Small intestine (tissue), 7 donors: ENCODE data around the gene ACYP2. TPM values are rescaled to one million over a fixed set of nuclear protein-coding genes. Genes with fewer than 3 reads are reported as not detected.
"Not testable (repeated sequence)": the region's sequence is repeated elsewhere in the genome, so short reads cannot be mapped to it uniquely, and the experiment has no call there.

Experiments
- DNase-seq, 2 donors: peaks; one replicate each; pipeline versions ENCODE4 v3.0.0 to v3.0.0-alpha.2; 2013
- FAIRE-seq: peaks from 2 replicates; lab custom pipeline; 2012; peaks lifted over from hg19 to GRCh38; lab: Jason Lieb, UNC
- H3K27ac ChIP-seq, 3 donors: one replicate each; pipeline ENCODE4 v1.5.1; 2013; ENCODE audit warnings: low read length in 2 of 3, mild to moderate bottlenecking in 2 of 3, control low read depth in 1 of 3, inconsistent platforms in 1 of 3, low read depth in 1 of 3, moderate library complexity in 1 of 3
- H3K27me3 ChIP-seq, 3 donors: one replicate each; pipeline ENCODE4 v1.6.1; 2013; ENCODE audit warnings: low read length in 3 of 3, inconsistent platforms in 1 of 3; ENCODE audit not compliant: control insufficient read depth in 3 of 3, insufficient read depth in 3 of 3
- H3K36me3 ChIP-seq, 3 donors: one replicate each; pipeline ENCODE4 v1.6.1; 2013; ENCODE audit warnings: low read length in 3 of 3, inconsistent platforms in 1 of 3, low read depth in 1 of 3, mild to moderate bottlenecking in 1 of 3, moderate library complexity in 1 of 3; ENCODE audit not compliant: control insufficient read depth in 3 of 3, insufficient read depth in 2 of 3
- H3K4me1 ChIP-seq, 3 donors: one replicate each; pipeline ENCODE4 v1.6.1; 2013; ENCODE audit warnings: low read length in 2 of 3, inconsistent platforms in 1 of 3, low read depth in 1 of 3, mild to moderate bottlenecking in 1 of 3, moderate library complexity in 1 of 3; ENCODE audit not compliant: control insufficient read depth in 3 of 3, insufficient read depth in 2 of 3
- H3K4me3 ChIP-seq, 3 donors: one replicate each; pipeline ENCODE4 v1.5.1; 2013; ENCODE audit warnings: low read length in 3 of 3, control low read depth in 1 of 3, inconsistent platforms in 1 of 3, low read depth in 1 of 3, mild to moderate bottlenecking in 1 of 3, moderate library complexity in 1 of 3
- H3K9me3 ChIP-seq, 2 donors: one replicate each; pipeline ENCODE4 v1.6.1; 2013; ENCODE audit warnings: low read depth in 1 of 2, low read length in 1 of 2; ENCODE audit not compliant: control insufficient read depth in 2 of 2, insufficient read depth in 1 of 2
- WGBS, 3 donors: extraction: QIAGEN DNeasy Blood & Tissue Kit; methylation state at CpG; one replicate each; pipeline ENCODE4 v1.1.7; 2013; 5-methylcytosine and 5-hydroxymethylcytosine counted together
- polyA plus RNA-seq, 4 donors: library from polyadenylated mRNA; stranded (reverse) in 3 of 4; unstranded in 1 of 4; fragments of 200-250 nt in 3 of 4; fragments of 120-200 nt in 1 of 4; gene quantifications; one replicate each; pipeline versions ENCODE4 v1.2.1 to v1.2.3, GENCODE V29; 2013
- donor health status: healthy with polysubstance abuse.
- donor health status: control.
- donor health status: control.
- donor health status: Bipolar disorder and iron deficiency.
- donor health status: healthy.

The ACYP2 gene
- polyA plus RNA-seq, 4 donors = 12.3 to 17.3 (median 13.0) TPM

- WGBS, 3 donors = 61 to 81% (median 80%) methylated on average over 2 of the region's 2 CpGs
- no peak for DNase-seq
- Histone ChIP-seq H3K9me3 (no peaks in the 10 kb centered on the region), H3K4me3 (no peak overlapping the region), H3K27ac (no peak overlapping the region), H3K4me1 (no peaks in the 10 kb centered on the region), H3K27me3 (no peaks in the 10 kb centered on the region), H3K36me3 (peaks cover 0 to 2% (median 0%) of the 10 kb centered on the region in 3 donors)
- no peak for FAIRE-seq
Measured at GRCh38 chr2:54279385-54279784, 164.0 kb downstream of the ACYP2 start.

GRCh38 chr2:54284826-54285225, 169.4 kb downstream of the ACYP2 start:
- 85 to 92% (median 91%) methylated on average over 3 of the region's 3 CpGs for WGBS, 3 donors
- Histone ChIP-seq H3K4me1 (no peaks in the 10 kb centered on the region), H3K36me3 (no peaks in the 10 kb centered on the region), H3K9me3 (no peaks in the 10 kb centered on the region), H3K27ac (no peak overlapping the region), H3K4me3 (no peak overlapping the region), H3K27me3 (peaks cover 0 to 4% (median 0%) of the 10 kb centered on the region in 3 donors)
- no peak for DNase-seq
- no peak for FAIRE-seq

GRCh38 chr2:54285451-54285850, 170.0 kb downstream of the ACYP2 start:
- no peak overlapping the region for H3K4me3 ChIP-seq
- H3K27ac ChIP-seq = no peak overlapping the region
- no peaks in the 10 kb centered on the region for H3K9me3 ChIP-seq
- H3K36me3 ChIP-seq = no peaks in the 10 kb centered on the region
- peaks cover 0 to 7% (median 0%) of the 10 kb centered on the region in 3 donors for H3K27me3 ChIP-seq
- FAIRE-seq = no peak
- 87 to 99% (median 93%) methylated on average over 1 of the region's 1 CpG for WGBS, 3 donors
- H3K4me1 ChIP-seq = no peaks in the 10 kb centered on the region
- no peak for DNase-seq

GRCh38 chr2:54287532-54287931, 172.1 kb downstream of the ACYP2 start:
- WGBS, 3 donors = 78 to 100% (median 96%) methylated on average over 2 of the region's 2 CpGs

GRCh38 chr2:54289917-54290316, 174.5 kb downstream of the ACYP2 start:
- 73 to 84% (median 78%) methylated on average over 23 of the region's 23 CpGs for WGBS, 3 donors
- H3K4me3 ChIP-seq = no peak overlapping the region
- DNase-seq (no peak), FAIRE-seq (no peak)
- H3K27me3 ChIP-seq = peaks cover 0 to 7% (median 0%) of the 10 kb centered on the region in 3 donors
- no peaks in the 10 kb centered on the region for H3K4me1 ChIP-seq
- H3K36me3 ChIP-seq = no peaks in the 10 kb centered on the region
- no peak overlapping the region for H3K27ac ChIP-seq
- no peaks in the 10 kb centered on the region for H3K9me3 ChIP-seq

More at GRCh38 chr2:54287532-54287931, 172.1 kb downstream of the ACYP2 start:
- Histone ChIP-seq H3K4me3 (no peak overlapping the region), H3K27ac (no peak overlapping the region), H3K4me1 (no peaks in the 10 kb centered on the region), H3K9me3 (no peaks in the 10 kb centered on the region), H3K36me3 (no peaks in the 10 kb centered on the region), H3K27me3 (peaks cover 0 to 7% (median 0%) of the 10 kb centered on the region in 3 donors)
- no peak for DNase-seq
- no peak for FAIRE-seq

- FAIRE-seq (no peak), DNase-seq (no peak)
- no peak overlapping the region for H3K4me3 ChIP-seq
- H3K9me3 ChIP-seq = no peaks in the 10 kb centered on the region
- no peaks in the 10 kb centered on the region for H3K4me1 ChIP-seq
- H3K27ac ChIP-seq = no peak overlapping the region
- peaks cover 0 to 7% (median 0%) of the 10 kb centered on the region in 3 donors for H3K27me3 ChIP-seq
- H3K36me3 ChIP-seq = no peaks in the 10 kb centered on the region
- 70 to 83% (median 83%) methylated on average over 9 of the region's 9 CpGs for WGBS, 3 donors
Measured at GRCh38 chr2:54290356-54291025, 175.1 kb downstream of the ACYP2 start.

GRCh38 chr2:54294665-54295064, 179.2 kb downstream of the ACYP2 start:
- FAIRE-seq = not testable (repeated sequence)

GRCh38 chr2:54295911-54296310, 180.5 kb downstream of the ACYP2 start:
- no peak for DNase-seq
- Histone ChIP-seq H3K27ac (no peak overlapping the region), H3K9me3 (no peaks in the 10 kb centered on the region), H3K27me3 (no peaks in the 10 kb centered on the region), H3K4me3 (no peak overlapping the region), H3K36me3 (no peaks in the 10 kb centered on the region), H3K4me1 (no peaks in the 10 kb centered on the region)
- 85 to 90% (median 87%) methylated on average over 5 of the region's 5 CpGs for WGBS, 3 donors
- FAIRE-seq = no peak

More at GRCh38 chr2:54294665-54295064, 179.2 kb downstream of the ACYP2 start:
- WGBS, 3 donors = 88 to 100% (median 91%) methylated on average over 2 of the region's 2 CpGs
- not testable (repeated sequence) for H3K9me3 ChIP-seq, H3K4me3 ChIP-seq, H3K27ac ChIP-seq, H3K36me3 ChIP-seq, H3K4me1 ChIP-seq, DNase-seq, H3K27me3 ChIP-seq
